Measurements from ENCODE around the gene MPIG6B.

DNA sequence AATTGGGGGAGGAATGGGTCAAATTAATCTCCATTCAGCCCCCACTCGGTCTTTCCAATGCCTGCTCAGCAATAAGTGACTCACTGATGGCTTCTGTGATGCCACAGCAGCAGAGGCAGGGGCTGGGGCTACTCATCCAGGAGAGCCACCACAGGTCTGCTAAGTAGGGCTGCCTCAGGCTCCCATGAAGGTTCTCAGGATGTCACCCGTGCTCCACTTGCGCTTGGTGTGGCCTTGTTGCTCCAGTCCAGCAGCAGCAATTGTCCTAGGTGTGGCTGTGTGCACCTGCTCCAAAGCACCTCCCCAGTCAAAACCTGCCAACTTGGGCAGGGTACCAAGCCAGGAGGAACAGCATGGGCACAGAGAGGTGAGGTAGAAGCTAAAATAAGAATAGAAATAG lies 1.0 kb upstream of the MPIG6B start:
- TF ChIP-seq, protein P1, sequence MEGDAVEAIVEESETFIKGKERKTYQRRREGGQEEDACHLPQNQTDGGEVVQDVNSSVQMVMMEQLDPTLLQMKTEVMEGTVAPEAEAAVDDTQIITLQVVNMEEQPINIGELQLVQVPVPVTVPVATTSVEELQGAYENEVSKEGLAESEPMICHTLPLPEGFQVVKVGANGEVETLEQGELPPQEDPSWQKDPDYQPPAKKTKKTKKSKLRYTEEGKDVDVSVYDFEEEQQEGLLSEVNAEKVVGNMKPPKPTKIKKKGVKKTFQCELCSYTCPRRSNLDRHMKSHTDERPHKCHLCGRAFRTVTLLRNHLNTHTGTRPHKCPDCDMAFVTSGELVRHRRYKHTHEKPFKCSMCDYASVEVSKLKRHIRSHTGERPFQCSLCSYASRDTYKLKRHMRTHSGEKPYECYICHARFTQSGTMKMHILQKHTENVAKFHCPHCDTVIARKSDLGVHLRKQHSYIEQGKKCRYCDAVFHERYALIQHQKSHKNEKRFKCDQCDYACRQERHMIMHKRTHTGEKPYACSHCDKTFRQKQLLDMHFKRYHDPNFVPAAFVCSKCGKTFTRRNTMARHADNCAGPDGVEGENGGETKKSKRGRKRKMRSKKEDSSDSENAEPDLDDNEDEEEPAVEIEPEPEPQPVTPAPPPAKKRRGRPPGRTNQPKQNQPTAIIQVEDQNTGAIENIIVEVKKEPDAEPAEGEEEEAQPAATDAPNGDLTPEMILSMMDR (IDR thresholded peaks at IDR 0.05; ENCODE audit: low read depth, low read length, missing input control): no peak
- TF ChIP-seq, protein P2, sequence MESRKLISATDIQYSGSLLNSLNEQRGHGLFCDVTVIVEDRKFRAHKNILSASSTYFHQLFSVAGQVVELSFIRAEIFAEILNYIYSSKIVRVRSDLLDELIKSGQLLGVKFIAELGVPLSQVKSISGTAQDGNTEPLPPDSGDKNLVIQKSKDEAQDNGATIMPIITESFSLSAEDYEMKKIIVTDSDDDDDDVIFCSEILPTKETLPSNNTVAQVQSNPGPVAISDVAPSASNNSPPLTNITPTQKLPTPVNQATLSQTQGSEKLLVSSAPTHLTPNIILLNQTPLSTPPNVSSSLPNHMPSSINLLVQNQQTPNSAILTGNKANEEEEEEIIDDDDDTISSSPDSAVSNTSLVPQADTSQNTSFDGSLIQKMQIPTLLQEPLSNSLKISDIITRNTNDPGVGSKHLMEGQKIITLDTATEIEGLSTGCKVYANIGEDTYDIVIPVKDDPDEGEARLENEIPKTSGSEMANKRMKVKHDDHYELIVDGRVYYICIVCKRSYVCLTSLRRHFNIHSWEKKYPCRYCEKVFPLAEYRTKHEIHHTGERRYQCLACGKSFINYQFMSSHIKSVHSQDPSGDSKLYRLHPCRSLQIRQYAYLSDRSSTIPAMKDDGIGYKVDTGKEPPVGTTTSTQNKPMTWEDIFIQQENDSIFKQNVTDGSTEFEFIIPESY (IDR thresholded peaks at IDR 0.05): no peak
- TF ChIP-seq TAF1 (conservative IDR thresholded peaks at IDR 0.05): no peak
- TF ChIP-seq JUND (IDR thresholded peaks at IDR 0.05): no peak
